H9 (cell line): ENCODE measurements around the gene CCDC82. TPM values are rescaled to one million over a fixed set of nuclear protein-coding genes. Genes with fewer than 3 reads are reported as not detected.

Experiments used
- DNase-seq: peaks from one replicate; pipeline ENCODE4 v3.0.0-alpha.2; 2017
- H2AFZ ChIP-seq: one replicate; pipeline ENCODE4 v1.6.1; 2013; ENCODE audit warnings: mild to moderate bottlenecking, low read length, control low read depth, moderate library complexity
- H2AK5ac ChIP-seq: 2 replicates; pipeline ENCODE4 v1.6.1; 2013; ENCODE audit warnings: low read length, control low read depth, mixed read lengths; ENCODE audit not compliant: insufficient read length
- H2BK120ac ChIP-seq: one replicate; pipeline ENCODE4 v1.6.1; 2013; ENCODE audit warnings: low read depth, mild to moderate bottlenecking, low read length, control low read depth, inconsistent platforms; ENCODE audit not compliant: poor library complexity, severe bottlenecking
- H2BK12ac ChIP-seq: 2 replicates; pipeline ENCODE4 v1.6.1; 2013; ENCODE audit warnings: low read length, control low read depth, mixed read lengths, low read depth; ENCODE audit not compliant: insufficient read length
- H2BK15ac ChIP-seq: 2 replicates; pipeline ENCODE4 v1.6.1; 2013; ENCODE audit warnings: low read depth, low read length, control low read depth
- H2BK20ac ChIP-seq: one replicate; pipeline ENCODE4 v1.6.1; 2013; ENCODE audit warnings: low read depth, mild to moderate bottlenecking, low read length, control low read depth, inconsistent platforms; ENCODE audit not compliant: poor library complexity, severe bottlenecking
- H2BK5ac ChIP-seq: 2 replicates; pipeline ENCODE4 v1.6.1; 2013; ENCODE audit warnings: low read length, control low read depth, mixed read lengths; ENCODE audit not compliant: insufficient read length
- H3K14ac ChIP-seq: 2 replicates; pipeline ENCODE4 v1.6.1; 2013; ENCODE audit warnings: low read length, control low read depth; ENCODE audit not compliant: insufficient read depth
- H3K18ac ChIP-seq: 2 replicates; pipeline ENCODE4 v1.6.1; 2013; ENCODE audit warnings: low read depth, mild to moderate bottlenecking, mixed read lengths, low read length, control low read depth; ENCODE audit not compliant: insufficient read length
- H3K23ac ChIP-seq: 2 replicates; pipeline ENCODE4 v1.6.1; 2013; ENCODE audit warnings: low read length, control low read depth, mixed read lengths, low read depth; ENCODE audit not compliant: insufficient read length
- H3K23me2 ChIP-seq: 2 replicates; pipeline ENCODE4 v1.6.1; 2013; ENCODE audit warnings: low read depth, mild to moderate bottlenecking, mixed read lengths, low read length, control low read depth; ENCODE audit not compliant: insufficient read length, poor library complexity, severe bottlenecking
- H3K27ac ChIP-seq: 2 replicates; pipeline ENCODE4 v1.5.1; 2013; ENCODE audit warnings: low read length, control low read depth, mixed read lengths, low read depth; ENCODE audit not compliant: insufficient read length
- H3K27me3 ChIP-seq: 2 replicates; pipeline ENCODE4 v1.6.1; 2013; ENCODE audit warnings: low read length, control low read depth, inconsistent platforms; ENCODE audit not compliant: insufficient read depth
- H3K4ac ChIP-seq: 2 replicates; pipeline ENCODE4 v1.6.1; 2013; ENCODE audit warnings: low read depth, mild to moderate bottlenecking, control low read depth, inconsistent platforms, low read length, moderate library complexity
- H3K4me1 ChIP-seq: 2 replicates; pipeline ENCODE4 v1.6.1; 2013; ENCODE audit warnings: low read length, control low read depth, inconsistent platforms; ENCODE audit not compliant: insufficient read depth
- H3K4me2 ChIP-seq: 2 replicates; pipeline ENCODE4 v1.6.1; 2013; ENCODE audit warnings: low read length, control low read depth, mixed read lengths; ENCODE audit not compliant: insufficient read length, insufficient read depth
- H3K56ac ChIP-seq: 2 replicates; pipeline ENCODE4 v1.6.1; 2013; ENCODE audit warnings: low read depth, mild to moderate bottlenecking, mixed read lengths, low read length, control low read depth; ENCODE audit not compliant: insufficient read length
- H3K79me1 ChIP-seq: 2 replicates; pipeline ENCODE4 v1.6.1; 2013; ENCODE audit warnings: low read depth, mild to moderate bottlenecking, moderate library complexity, low read length, control low read depth, inconsistent platforms; ENCODE audit not compliant: insufficient read depth, poor library complexity, severe bottlenecking
- H3K79me2 ChIP-seq: 2 replicates; pipeline ENCODE4 v1.6.1; 2013; ENCODE audit warnings: low read length, control low read depth, inconsistent platforms; ENCODE audit not compliant: insufficient read depth
- H3K9ac ChIP-seq: 2 replicates; pipeline ENCODE4 v1.6.1; 2013; ENCODE audit warnings: low read length, control low read depth, mixed read lengths; ENCODE audit not compliant: insufficient read length; ENCODE audit errors: extremely low read depth
- H3K9me3 ChIP-seq: one replicate; pipeline ENCODE4 v1.6.1; 2013; ENCODE audit warnings: low read depth, low read length, inconsistent platforms; ENCODE audit not compliant: control insufficient read depth
- H3T11ph ChIP-seq: one replicate; pipeline ENCODE4 v1.6.1; 2013; ENCODE audit warnings: mild to moderate bottlenecking, low read length, control low read depth, inconsistent platforms
- H4K20me1 ChIP-seq: one replicate; pipeline ENCODE4 v1.6.1; 2013; ENCODE audit not compliant: control insufficient read depth, insufficient read length, insufficient read depth
- H4K5ac ChIP-seq: 2 replicates; pipeline ENCODE4 v1.6.1; 2013; ENCODE audit warnings: low read depth, mild to moderate bottlenecking, mixed read lengths, low read length, control low read depth; ENCODE audit not compliant: insufficient read length
- H4K8ac ChIP-seq: replicated peaks from 2 replicates; pipeline ENCODE4 v1.6.1; 2013; ENCODE audit warnings: low read length, control low read depth, mixed read lengths, low read depth; ENCODE audit not compliant: insufficient read length
- H4K91ac ChIP-seq: 2 replicates; pipeline ENCODE4 v1.6.1; 2013; ENCODE audit warnings: low read depth, mild to moderate bottlenecking, moderate library complexity, mixed read lengths, low read length, control low read depth; ENCODE audit not compliant: insufficient read length
- H3K27ac Mint-ChIP-seq, 3 experiments: 2 replicates in 2 of 3; 3 replicates in 1 of 3; pipeline ENCODE4 v1.8.0; 2020 to 2021; ENCODE audit warnings: mixed read lengths in 3 of 3, mild to moderate bottlenecking in 1 of 3, moderate library complexity in 1 of 3
- H3K27me3 Mint-ChIP-seq: 2 replicates; pipeline ENCODE4 v1.8.0; 2021; ENCODE audit warnings: low read depth, mild to moderate bottlenecking, moderate library complexity, mixed read lengths
- H3K36me3 Mint-ChIP-seq, 3 experiments: 2 replicates in 2 of 3; 3 replicates in 1 of 3; pipeline ENCODE4 v1.8.0; 2020 to 2021; ENCODE audit warnings: low read depth in 3 of 3, mixed read lengths in 3 of 3; ENCODE audit not compliant: insufficient read depth in 1 of 3
- H3K4me1 Mint-ChIP-seq, 2 experiments: 2 replicates each; pipeline ENCODE4 v1.8.0; 2020; ENCODE audit warnings: mixed read lengths in 2 of 2
- H3K4me3 Mint-ChIP-seq, 2 experiments: 2 replicates in 1 of 2; 3 replicates in 1 of 2; pipeline ENCODE4 v1.8.0; 2020 to 2021; ENCODE audit warnings: mild to moderate bottlenecking in 2 of 2, mixed read lengths in 2 of 2, moderate library complexity in 1 of 2
- H3K9me3 Mint-ChIP-seq, 2 experiments: 2 replicates in 1 of 2; 3 replicates in 1 of 2; pipeline ENCODE4 v1.8.0; 2020; ENCODE audit warnings: mild to moderate bottlenecking in 2 of 2, mixed read lengths in 2 of 2, moderate library complexity in 1 of 2
- WGBS: extraction: QIAGEN DNeasy Blood & Tissue Kit; methylation state at CpG from one replicate; pipeline ENCODE4 v1.1.7; 2013; ENCODE audit warnings: missing lambda C conversion rate, low lambda C conversion rate, mixed read lengths; ENCODE audit not compliant: insufficient read length; ENCODE audit errors: extremely low coverage; 5-methylcytosine and 5-hydroxymethylcytosine counted together
- total RNA-seq: library from RNA; stranded (reverse); gene quantifications from 2 replicates; pipeline ENCODE4 v1.2.1, GENCODE V29; 2021
- TF ChIP-seq, protein P1 (sequence below): fragments of 200-600 bp; sonication (generic); conservative IDR thresholded peaks from 3 replicates; pipeline ENCODE4 v1.8.0; 2021; ENCODE audit warnings: antibody characterized with exemption, mild to moderate bottlenecking

CCDC82 gene
- total RNA-seq, 1 experiment from 2014 or later = 17.4 TPM

GRCh38 chr11:96391698-96392307 is 2.1 kb upstream of the CCDC82 start:
- Mint-ChIP-seq H3K27me3 (no peaks in the 10 kb centered on the region), H3K4me3 (no peak overlapping the region; a peak in 1 of 5 replicates), H3K27ac (no peak overlapping the region), H3K4me1 (peaks cover 15 to 16% of the 10 kb centered on the region in 2 experiments), H3K36me3 (peaks cover 16 to 23% (median 18%) of the 10 kb centered on the region in 3 experiments; a peak in 6 of 7 replicates), H3K9me3 (peaks cover 17% of the 10 kb centered on the region in 2 experiments)
- Histone ChIP-seq H3K79me1 (peaks cover 2% of the 10 kb centered on the region), H3K4me2 (no peak overlapping the region), H4K20me1 (no peaks in the 10 kb centered on the region), H3T11ph (no peak overlapping the region), H3K9ac (no peak overlapping the region), H2BK120ac (no peak overlapping the region), H3K56ac (no peak overlapping the region), H3K4ac (no peak overlapping the region), H3K27ac (no peak overlapping the region), H3K23me2 (peaks cover 6% of the 10 kb centered on the region), H4K5ac (no peak overlapping the region), H3K27me3 (no peaks in the 10 kb centered on the region), H2BK20ac (no peak overlapping the region), H2AFZ (no peak overlapping the region), H3K14ac (no peak overlapping the region), H3K23ac (no peak overlapping the region), H4K8ac (no peak overlapping the region), H3K18ac (no peak overlapping the region), H3K9me3 (no peaks in the 10 kb centered on the region), H2AK5ac (no peak overlapping the region), H3K79me2 (no peaks in the 10 kb centered on the region), H4K91ac (no peak overlapping the region), H3K4me1 (no peaks in the 10 kb centered on the region; the same call in 1 of the 2 replicates), H2BK5ac (no peak overlapping the region), H2BK15ac (no peak overlapping the region), H2BK12ac (no peak overlapping the region)
- TF ChIP-seq, protein P1, sequence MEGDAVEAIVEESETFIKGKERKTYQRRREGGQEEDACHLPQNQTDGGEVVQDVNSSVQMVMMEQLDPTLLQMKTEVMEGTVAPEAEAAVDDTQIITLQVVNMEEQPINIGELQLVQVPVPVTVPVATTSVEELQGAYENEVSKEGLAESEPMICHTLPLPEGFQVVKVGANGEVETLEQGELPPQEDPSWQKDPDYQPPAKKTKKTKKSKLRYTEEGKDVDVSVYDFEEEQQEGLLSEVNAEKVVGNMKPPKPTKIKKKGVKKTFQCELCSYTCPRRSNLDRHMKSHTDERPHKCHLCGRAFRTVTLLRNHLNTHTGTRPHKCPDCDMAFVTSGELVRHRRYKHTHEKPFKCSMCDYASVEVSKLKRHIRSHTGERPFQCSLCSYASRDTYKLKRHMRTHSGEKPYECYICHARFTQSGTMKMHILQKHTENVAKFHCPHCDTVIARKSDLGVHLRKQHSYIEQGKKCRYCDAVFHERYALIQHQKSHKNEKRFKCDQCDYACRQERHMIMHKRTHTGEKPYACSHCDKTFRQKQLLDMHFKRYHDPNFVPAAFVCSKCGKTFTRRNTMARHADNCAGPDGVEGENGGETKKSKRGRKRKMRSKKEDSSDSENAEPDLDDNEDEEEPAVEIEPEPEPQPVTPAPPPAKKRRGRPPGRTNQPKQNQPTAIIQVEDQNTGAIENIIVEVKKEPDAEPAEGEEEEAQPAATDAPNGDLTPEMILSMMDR = no peak
- DNase-seq = no peak
- WGBS = no CpG with 5 or more reads among the region's 3 CpGs
